ENCODE results near the gene TMC8. TPM values are rescaled to one million over a fixed set of nuclear protein-coding genes. Genes with fewer than 3 reads are reported as not detected.

The TMC8 gene
- total RNA-seq, 6 experiments from 2014 or later, result not detected

DNA sequence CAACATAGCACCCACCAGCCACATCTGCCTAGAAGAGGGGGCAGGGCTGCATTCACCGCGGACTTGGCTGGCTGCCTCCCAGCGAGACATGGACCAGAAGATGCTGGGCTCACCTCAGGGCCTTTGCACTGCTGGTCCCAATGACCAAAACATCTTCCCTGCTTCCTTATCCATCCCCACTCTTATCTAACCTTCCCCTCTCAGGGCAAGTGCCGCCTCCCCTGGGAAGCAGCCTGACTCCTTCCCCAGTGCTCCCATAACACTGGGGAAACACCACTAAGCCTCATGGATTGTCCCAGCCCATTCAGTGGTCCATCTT lies 7.7 kb upstream of the TMC8 start:
- Mint-ChIP-seq H3K4me3 (no peak overlapping the region), H3K27me3 (ENCODE audit: insufficient read depth) (peaks cover 10% of the 10 kb centered on the region), H3K9me3 (no peaks in the 10 kb centered on the region), H3K4me1 (ENCODE audit: low read depth) (no peaks in the 10 kb centered on the region), H3K27ac (no peak overlapping the region), H3K36me3 (ENCODE audit: low read depth) (no peaks in the 10 kb centered on the region)
- DNase-seq, result no peak
- TF ChIP-seq, protein P1, sequence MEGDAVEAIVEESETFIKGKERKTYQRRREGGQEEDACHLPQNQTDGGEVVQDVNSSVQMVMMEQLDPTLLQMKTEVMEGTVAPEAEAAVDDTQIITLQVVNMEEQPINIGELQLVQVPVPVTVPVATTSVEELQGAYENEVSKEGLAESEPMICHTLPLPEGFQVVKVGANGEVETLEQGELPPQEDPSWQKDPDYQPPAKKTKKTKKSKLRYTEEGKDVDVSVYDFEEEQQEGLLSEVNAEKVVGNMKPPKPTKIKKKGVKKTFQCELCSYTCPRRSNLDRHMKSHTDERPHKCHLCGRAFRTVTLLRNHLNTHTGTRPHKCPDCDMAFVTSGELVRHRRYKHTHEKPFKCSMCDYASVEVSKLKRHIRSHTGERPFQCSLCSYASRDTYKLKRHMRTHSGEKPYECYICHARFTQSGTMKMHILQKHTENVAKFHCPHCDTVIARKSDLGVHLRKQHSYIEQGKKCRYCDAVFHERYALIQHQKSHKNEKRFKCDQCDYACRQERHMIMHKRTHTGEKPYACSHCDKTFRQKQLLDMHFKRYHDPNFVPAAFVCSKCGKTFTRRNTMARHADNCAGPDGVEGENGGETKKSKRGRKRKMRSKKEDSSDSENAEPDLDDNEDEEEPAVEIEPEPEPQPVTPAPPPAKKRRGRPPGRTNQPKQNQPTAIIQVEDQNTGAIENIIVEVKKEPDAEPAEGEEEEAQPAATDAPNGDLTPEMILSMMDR (IDR thresholded peaks at IDR 0.05), result no peak

DNA sequence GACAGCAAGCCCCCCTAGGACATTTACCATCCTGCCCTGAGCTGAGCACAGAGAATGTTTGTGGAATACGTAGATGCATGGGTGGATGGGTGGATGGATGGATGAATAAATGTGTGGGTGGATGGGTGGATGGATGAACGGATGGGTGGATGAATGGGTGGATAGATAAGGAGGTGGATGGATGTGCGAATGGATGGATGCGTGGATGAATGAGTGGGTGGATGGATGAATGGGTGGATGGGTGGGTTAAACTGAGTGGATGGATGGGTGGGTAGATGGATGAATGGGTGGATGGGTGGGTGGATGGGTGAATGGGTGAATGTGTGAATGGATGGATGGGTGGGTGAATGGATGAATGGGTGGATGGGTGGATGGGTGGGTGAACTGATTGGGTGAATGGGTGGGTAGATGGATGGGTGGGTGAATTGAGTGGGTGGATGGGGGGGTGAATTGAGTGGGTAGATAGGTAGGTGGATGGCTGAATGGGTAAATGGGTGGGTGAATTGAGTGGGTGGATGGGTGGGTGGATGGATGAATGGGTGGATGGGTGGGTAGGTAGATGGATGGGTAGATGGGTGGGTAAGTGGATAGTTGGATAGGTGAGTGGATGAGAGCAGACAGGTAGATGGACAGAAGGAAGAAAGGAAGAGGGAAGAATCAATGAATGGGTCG lies 7.2 kb upstream of the TMC8 start:
- no peak for DNase-seq
- Mint-ChIP-seq H3K36me3 (ENCODE audit: low read depth) (no peaks in the 10 kb centered on the region), H3K27me3 (ENCODE audit: insufficient read depth) (peaks cover 8% of the 10 kb centered on the region), H3K4me3 (no peak overlapping the region), H3K27ac (no peak overlapping the region), H3K9me3 (no peaks in the 10 kb centered on the region), H3K4me1 (ENCODE audit: low read depth) (no peaks in the 10 kb centered on the region)
- TF ChIP-seq, protein P1 (IDR thresholded peaks at IDR 0.05), result no peak

DNA sequence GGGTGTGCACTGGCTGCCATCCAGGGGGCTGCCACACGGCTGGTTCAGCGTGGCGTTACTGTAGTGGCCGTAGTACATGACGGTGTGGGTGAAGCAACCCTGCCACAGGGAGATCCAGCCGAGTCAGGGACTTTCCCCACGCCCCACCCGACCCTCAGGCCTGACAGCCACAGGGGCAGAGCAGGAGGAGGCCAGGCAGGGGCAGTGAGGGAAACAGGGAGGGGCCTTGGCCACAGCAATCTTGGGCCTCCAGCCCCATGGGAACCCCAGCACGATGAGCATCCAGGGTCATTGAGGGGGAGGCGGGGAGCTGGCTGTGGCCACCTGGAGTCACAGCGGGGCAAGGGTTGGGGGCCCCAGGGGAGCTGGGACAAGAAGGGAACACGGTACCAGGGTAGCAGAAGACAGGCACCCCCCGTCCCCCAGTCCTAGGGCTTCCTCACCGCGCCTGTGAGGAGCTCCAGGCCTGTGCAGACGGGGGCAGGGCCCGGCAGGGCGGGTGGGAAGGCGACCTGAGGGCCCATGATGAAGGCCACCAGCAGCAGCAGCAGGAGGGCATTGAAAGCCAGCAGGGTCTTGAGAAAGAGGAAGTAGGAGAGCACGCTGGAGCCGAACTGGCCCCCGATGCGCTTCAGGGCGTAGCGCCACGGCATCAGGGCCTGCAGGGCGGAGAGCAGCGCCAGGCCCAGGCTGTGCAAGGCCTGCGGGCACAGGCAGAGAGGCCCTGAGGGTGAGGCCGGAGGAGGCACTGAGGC lies 6.3 kb upstream of the TMC8 start:
- Mint-ChIP-seq H3K27me3 (ENCODE audit: insufficient read depth) (peaks cover 13% of the 10 kb centered on the region), H3K9me3 (no peaks in the 10 kb centered on the region), H3K4me1 (ENCODE audit: low read depth) (0 out of 2 replicates have a peak, but pooled peaks cover 5% of the 10 kb centered on the region), H3K4me3 (no peak overlapping the region), H3K27ac (no peak overlapping the region), H3K36me3 (ENCODE audit: low read depth) (no peaks in the 10 kb centered on the region)
- TF ChIP-seq, protein P1 (IDR thresholded peaks at IDR 0.05), result no peak
- DNase-seq, result no peak

DNA sequence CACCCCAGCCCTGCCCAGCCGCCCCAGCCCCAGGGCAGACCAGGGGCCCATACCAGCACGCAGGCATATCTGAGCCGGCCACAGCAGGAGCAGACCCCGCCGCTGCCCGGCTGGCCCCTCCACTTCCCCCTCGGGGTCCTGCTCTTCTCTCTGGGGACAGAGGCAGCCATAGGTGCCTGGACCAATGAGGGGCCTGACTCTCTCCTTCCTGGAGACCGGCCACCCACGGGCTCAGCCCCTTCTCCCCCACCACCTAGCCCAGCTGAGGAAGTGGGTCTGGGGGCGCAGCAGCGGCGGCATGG lies 5.8 kb upstream of the TMC8 start:
- H3K4me3 Mint-ChIP-seq, result no peak overlapping the region
- H3K36me3 Mint-ChIP-seq (ENCODE audit: low read depth), result no peaks in the 10 kb centered on the region

DNA sequence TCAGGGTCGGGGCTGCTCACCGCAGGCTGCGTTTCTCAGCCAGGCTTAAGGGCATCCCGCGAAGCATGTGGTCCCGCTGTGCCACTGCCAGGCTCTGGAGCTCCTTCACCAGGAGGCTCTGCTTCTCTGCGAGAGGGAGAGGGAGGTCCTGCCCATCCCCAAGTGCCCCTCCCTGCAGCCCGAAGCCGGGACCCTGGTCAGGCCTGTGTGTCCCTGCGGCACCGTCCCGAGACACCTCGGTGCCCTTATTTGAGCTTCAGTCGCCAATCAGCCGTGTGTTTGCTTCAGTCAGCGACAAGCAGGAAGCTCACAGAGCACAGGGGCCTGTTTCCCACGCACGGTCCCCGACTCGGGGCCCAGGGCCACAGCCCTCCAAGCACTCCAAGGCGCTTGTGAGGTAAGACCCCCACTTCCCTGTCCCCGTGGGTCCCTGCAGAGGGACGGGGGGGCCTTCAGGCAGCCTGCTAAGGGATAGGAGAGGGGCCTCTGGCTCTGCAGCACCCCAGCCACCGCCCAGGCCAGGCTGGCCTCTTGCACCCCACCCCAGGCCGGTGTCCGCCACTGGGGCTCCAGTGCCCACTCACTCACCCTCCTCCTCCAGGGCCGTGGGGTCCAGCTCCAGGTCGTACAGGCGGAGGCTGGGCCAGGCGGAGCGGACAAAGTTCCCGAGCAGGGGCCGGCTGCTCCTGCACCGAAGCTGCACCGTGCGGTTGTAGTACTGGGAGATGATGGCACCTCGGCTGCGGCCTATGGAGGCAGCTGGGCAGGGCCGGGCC lies 5.2 kb upstream of the TMC8 start:
- no peak overlapping the region for H3K27ac Mint-ChIP-seq
- TF ChIP-seq, protein P1 (IDR thresholded peaks at IDR 0.05), result no peak
- no peaks in the 10 kb centered on the region for H3K9me3 Mint-ChIP-seq
- no peak for DNase-seq
- H3K4me1 Mint-ChIP-seq (ENCODE audit: low read depth), result 0 out of 2 replicates have a peak, but pooled peaks cover 5% of the 10 kb centered on the region
- H3K4me3 Mint-ChIP-seq, result no peak overlapping the region
- H3K36me3 Mint-ChIP-seq (ENCODE audit: low read depth), result no peaks in the 10 kb centered on the region
- peaks cover 15% of the 10 kb centered on the region for H3K27me3 Mint-ChIP-seq (ENCODE audit: insufficient read depth)

More for the DNA sequence above, 5.8 kb upstream of the TMC8 start:
- TF ChIP-seq, protein P1 (IDR thresholded peaks at IDR 0.05), result no peak
- Mint-ChIP-seq H3K27ac (no peak overlapping the region), H3K9me3 (no peaks in the 10 kb centered on the region), H3K4me1 (ENCODE audit: low read depth) (0 out of 2 replicates have a peak, but pooled peaks cover 5% of the 10 kb centered on the region), H3K27me3 (ENCODE audit: insufficient read depth) (peaks cover 15% of the 10 kb centered on the region)
- DNase-seq, result no peak

All from HFFc6 (cell line).